ENCODE data around the gene ZNF598.

Gene ZNF598

GRCh38 chr16:2042986-2043666, 33.5 kb upstream of the ZNF598 start:
- Histone ChIP-seq H3K36me3 (peaks cover 20% of the 10 kb centered on the region), H3K27ac (peak overlapping the region; percentile 82), H3K9me3 (ENCODE audit: severe bottlenecking) (no peaks in the 10 kb centered on the region), H3K27me3 (ENCODE audit: insufficient read depth, low read depth, severe bottlenecking) (no peaks in the 10 kb centered on the region), H3K4me3 (ENCODE audit: low read depth, low read length) (no peak overlapping the region)
- DNase-seq: no peak
- no peak for TF ChIP-seq CTCF (IDR thresholded peaks at IDR 0.05; ENCODE audit: low read depth, low read length)

GRCh38 chr16:2042171-2042985, 32.8 kb upstream of the ZNF598 start:
- no peak for TF ChIP-seq CTCF (IDR thresholded peaks at IDR 0.05; ENCODE audit: low read depth, low read length)
- Histone ChIP-seq H3K9me3 (ENCODE audit: severe bottlenecking) (no peaks in the 10 kb centered on the region), H3K4me3 (ENCODE audit: low read depth, low read length) (peak overlapping the region; percentile 38), H3K27ac (peak overlapping the region; percentile 97), H3K27me3 (ENCODE audit: insufficient read depth, low read depth, severe bottlenecking) (no peaks in the 10 kb centered on the region), H3K36me3 (peaks cover 26% of the 10 kb centered on the region)
- DNase-seq: peak; percentile 94

- no peaks in the 10 kb centered on the region for H3K27me3 ChIP-seq (ENCODE audit: insufficient read depth, low read depth, severe bottlenecking)
- H3K27ac ChIP-seq: peak overlapping the region; percentile 97
- H3K36me3 ChIP-seq: peaks cover 32% of the 10 kb centered on the region
- no peak for TF ChIP-seq CTCF (IDR thresholded peaks at IDR 0.05; ENCODE audit: low read depth, low read length)
- H3K9me3 ChIP-seq (ENCODE audit: severe bottlenecking): no peaks in the 10 kb centered on the region
- no peak overlapping the region for H3K4me3 ChIP-seq (ENCODE audit: low read depth, low read length)
- DNase-seq: no peak
Observed at GRCh38 chr16:2040787-2041522, 31.3 kb upstream of the ZNF598 start.

GRCh38 chr16:2040041-2040786, 30.6 kb upstream of the ZNF598 start:
- no peak for TF ChIP-seq CTCF (IDR thresholded peaks at IDR 0.05; ENCODE audit: low read depth, low read length)
- H3K27ac ChIP-seq: peak overlapping the region; percentile 97
- no peak overlapping the region for H3K4me3 ChIP-seq (ENCODE audit: low read depth, low read length)
- DNase-seq: no peak
- H3K36me3 ChIP-seq: peaks cover 25% of the 10 kb centered on the region
- no peaks in the 10 kb centered on the region for H3K9me3 ChIP-seq (ENCODE audit: severe bottlenecking)
- H3K27me3 ChIP-seq (ENCODE audit: insufficient read depth, low read depth, severe bottlenecking): no peaks in the 10 kb centered on the region

GRCh38 chr16:2039274-2040031, 29.8 kb upstream of the ZNF598 start:
- no peak overlapping the region for H3K4me3 ChIP-seq (ENCODE audit: low read depth, low read length)
- H3K9me3 ChIP-seq (ENCODE audit: severe bottlenecking): no peaks in the 10 kb centered on the region
- no peak for TF ChIP-seq CTCF (IDR thresholded peaks at IDR 0.05; ENCODE audit: low read depth, low read length)
- H3K36me3 ChIP-seq: peaks cover 21% of the 10 kb centered on the region
- H3K27me3 ChIP-seq (ENCODE audit: insufficient read depth, low read depth, severe bottlenecking): no peaks in the 10 kb centered on the region
- peak overlapping the region; percentile 97 for H3K27ac ChIP-seq
- peak; percentile 49 for DNase-seq
